B cell (primary cell): ENCODE data around the gene IER5L. TPM values are rescaled to one million over a fixed set of nuclear protein-coding genes. Genes with fewer than 3 reads are reported as not detected.

ENCODE experiments used
- ATAC-seq: fragments of 200-7000 bp; cut with Tn5 transposase; one replicate; pipeline ENCODE4 v1.10.0; 2021; ENCODE audit warnings: low read depth, mild to moderate bottlenecking, moderate number of reproducible peaks, moderate library complexity
- CTCF ChIA-PET: fragments of 350-600 bp; sonication (Branson Sonifier 250); formaldehyde crosslinking; loops from one replicate; lab custom pipeline; 2021; ENCODE audit warnings: antibody characterized with exemption, inconsistent platforms; lab: Charles Lee
- POLR2A ChIA-PET: fragments of 350-600 bp; sonication (Branson Sonifier 250); formaldehyde crosslinking; loops from one replicate; lab custom pipeline; 2021; ENCODE audit warnings: antibody characterized with exemption; lab: Charles Lee
- DNase-seq: peaks from one replicate; pipeline ENCODE4 v3.0.0; 2013
- H2AFZ ChIP-seq: 2 replicates; pipeline ENCODE4 v1.6.1; 2012; ENCODE audit warnings: mild to moderate bottlenecking, low read depth, low read length; ENCODE audit not compliant: insufficient read depth, poor library complexity, severe bottlenecking
- H3K27ac ChIP-seq, 2 donors: 1 replicate in 1 of 2; 2 replicates in 1 of 2; pipeline ENCODE4 v1.5.1; 2012 to 2013; ENCODE audit warnings: low read length in 2 of 2, mild to moderate bottlenecking in 2 of 2, moderate library complexity in 1 of 2
- H3K27me3 ChIP-seq, 4 experiments: fragments of 200-600 bp in 1 of 4; sonication (generic) in 1 of 4; replicated peaks in 1 of 4; 1 replicate in 2 of 4; 2 replicates in 2 of 4; pipeline versions ENCODE4 v1.6.1 to v1.7.0; 2013 to 2016; ENCODE audit warnings: low read length in 3 of 4, mild to moderate bottlenecking in 2 of 4, mixed read lengths in 1 of 4, moderate library complexity in 1 of 4; ENCODE audit not compliant: insufficient read depth in 4 of 4, control insufficient read depth in 3 of 4; ENCODE audit errors: control extremely low read depth in 1 of 4
- H3K36me3 ChIP-seq, 2 experiments: replicated peaks in 1 of 2; 1 replicate in 1 of 2; 2 replicates in 1 of 2; pipeline versions ENCODE4 v1.6.1 to v1.7.1; 2013; ENCODE audit warnings: low read length in 1 of 2; ENCODE audit not compliant: insufficient read depth in 2 of 2, control insufficient read depth in 1 of 2; ENCODE audit errors: control extremely low read depth in 1 of 2, extremely low read depth in 1 of 2
- H3K4me1 ChIP-seq, 2 donors: fragments of 200-600 bp in 1 of 2; sonication (generic) in 1 of 2; 1 replicate in 1 of 2; 2 replicates in 1 of 2; pipeline versions ENCODE4 v1.5.1 to v1.6.1; 2013 to 2017; ENCODE audit warnings: low read length in 2 of 2; ENCODE audit not compliant: control insufficient read depth in 2 of 2, insufficient read depth in 2 of 2
- H3K4me2 ChIP-seq: replicated peaks from 2 replicates; pipeline ENCODE3; 2012; ENCODE audit warnings: mild to moderate bottlenecking, low read depth, low read length; ENCODE audit not compliant: poor library complexity, severe bottlenecking
- H3K4me3 ChIP-seq, 5 experiments: fragments of 200-600 bp in 1 of 5; sonication (generic) in 1 of 5; 1 replicate in 3 of 5; 2 replicates in 2 of 5; pipeline versions ENCODE4 v1.5.1 to v1.7.0; 2011 to 2016; ENCODE audit warnings: low read length in 4 of 5, mild to moderate bottlenecking in 4 of 5, low read depth in 2 of 5, control low read depth in 1 of 5, moderate library complexity in 1 of 5; ENCODE audit not compliant: insufficient read depth in 1 of 5; ENCODE audit errors: control extremely low read depth in 1 of 5, extremely low read depth in 1 of 5
- H3K79me2 ChIP-seq: fragments of 200-600 bp; sonication (generic); one replicate; pipeline ENCODE4 v1.6.0; 2016; ENCODE audit warnings: low read length; ENCODE audit not compliant: control insufficient read depth, insufficient read depth
- H3K9ac ChIP-seq: fragments of 200-600 bp; sonication (generic); 2 replicates; pipeline ENCODE4 v1.6.1; 2017; ENCODE audit warnings: mild to moderate bottlenecking, low read length, moderate library complexity
- H3K9me3 ChIP-seq, 3 donors: one replicate each; pipeline versions ENCODE4 v1.6.1 to v1.7.1; 2013; ENCODE audit warnings: low read length in 2 of 3; ENCODE audit not compliant: control insufficient read depth in 2 of 3, insufficient read depth in 1 of 3; ENCODE audit errors: control extremely low read depth in 1 of 3
- H4K20me1 ChIP-seq: 2 replicates; pipeline ENCODE4 v1.6.0; 2012; ENCODE audit warnings: mild to moderate bottlenecking, low read length; ENCODE audit not compliant: insufficient read depth, control insufficient read depth, poor library complexity, severe bottlenecking
- H3K27ac Mint-ChIP-seq: one replicate; pipeline ENCODE4 v1.8.0; 2021; ENCODE audit warnings: mixed read lengths
- H3K27me3 Mint-ChIP-seq: one replicate; pipeline ENCODE4 v1.8.0; 2021; ENCODE audit warnings: mixed read lengths
- H3K4me1 Mint-ChIP-seq: one replicate; pipeline ENCODE4 v1.8.0; 2021; ENCODE audit warnings: mixed read lengths
- H3K4me3 Mint-ChIP-seq: one replicate; pipeline ENCODE4 v1.8.0; 2021; ENCODE audit warnings: mixed read lengths
- H3K9me3 Mint-ChIP-seq: one replicate; pipeline ENCODE4 v1.8.0; 2022; ENCODE audit warnings: mixed read lengths; ENCODE audit not compliant: insufficient read depth
- EZH2 ChIP-seq: IDR thresholded peaks from 2 replicates; pipeline ENCODE4 v1.6.1; 2012; ENCODE audit warnings: borderline replicate concordance, low read depth, mild to moderate bottlenecking, moderate library complexity, low read length; ENCODE audit not compliant: insufficient read depth, poor library complexity, severe bottlenecking
- WGBS: methylation state at CpG from one replicate; pipeline ENCODE4 v1.1.5; 2013; ENCODE audit warnings: missing lambda C conversion rate; ENCODE audit not compliant: insufficient coverage; 5-methylcytosine and 5-hydroxymethylcytosine counted together
- intact Hi-C: fragments of 100-400 bp; cut with micrococcal nuclease; formaldehyde crosslinking; loops from one replicate; pipeline ENCODE4 v1.10.0; 2022
- polyA plus RNA-seq: library from polyadenylated mRNA; depleted of rRNA; stranded (reverse); fragments of >200 nt; gene quantifications from 2 replicates; pipeline ENCODE4 v1.2.3, GENCODE V29; 2012
- total RNA-seq, 2 donors: library from RNA; stranded (reverse); fragments of 120-200 nt in 1 of 2; gene quantifications; 1 replicate in 1 of 2; 2 replicates in 1 of 2; pipeline versions ENCODE4 v1.2.3 to v1.2.4, GENCODE V29; 2013 to 2022
- TF ChIP-seq, protein P1 (sequence below): fragments of 200-600 bp; IDR thresholded peaks from one replicate; pipeline ENCODE4 v1.8.0; 2022; ENCODE audit warnings: antibody characterized with exemption, mild to moderate bottlenecking

Gene IER5L
- total and polyA plus RNA-seq, 2 donors (not counting 1 experiment from before 2014, with no cell fraction given), result 1.5 to 12.9 TPM

DNA sequence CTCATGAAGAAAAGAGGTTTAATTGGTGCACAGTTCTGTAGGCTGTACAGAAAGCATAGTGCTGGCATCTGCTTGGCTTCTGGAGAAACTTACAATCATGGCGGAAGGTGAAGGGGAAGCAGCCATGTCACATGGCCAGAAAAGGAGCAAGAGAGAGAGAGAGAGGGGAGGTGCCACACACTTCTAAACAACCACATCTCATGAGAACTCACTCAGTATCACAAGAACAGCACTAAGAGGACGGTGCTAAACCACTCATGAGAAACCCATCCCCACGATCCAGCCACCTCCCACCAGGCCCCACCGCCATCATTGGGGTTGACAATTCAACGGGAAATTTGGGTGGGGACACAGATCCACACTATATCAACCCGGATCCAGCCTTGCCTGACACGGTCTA is 28.8 kb upstream of the IER5L start:
- no peak for TF ChIP-seq EZH2
- TF ChIP-seq, protein P1, sequence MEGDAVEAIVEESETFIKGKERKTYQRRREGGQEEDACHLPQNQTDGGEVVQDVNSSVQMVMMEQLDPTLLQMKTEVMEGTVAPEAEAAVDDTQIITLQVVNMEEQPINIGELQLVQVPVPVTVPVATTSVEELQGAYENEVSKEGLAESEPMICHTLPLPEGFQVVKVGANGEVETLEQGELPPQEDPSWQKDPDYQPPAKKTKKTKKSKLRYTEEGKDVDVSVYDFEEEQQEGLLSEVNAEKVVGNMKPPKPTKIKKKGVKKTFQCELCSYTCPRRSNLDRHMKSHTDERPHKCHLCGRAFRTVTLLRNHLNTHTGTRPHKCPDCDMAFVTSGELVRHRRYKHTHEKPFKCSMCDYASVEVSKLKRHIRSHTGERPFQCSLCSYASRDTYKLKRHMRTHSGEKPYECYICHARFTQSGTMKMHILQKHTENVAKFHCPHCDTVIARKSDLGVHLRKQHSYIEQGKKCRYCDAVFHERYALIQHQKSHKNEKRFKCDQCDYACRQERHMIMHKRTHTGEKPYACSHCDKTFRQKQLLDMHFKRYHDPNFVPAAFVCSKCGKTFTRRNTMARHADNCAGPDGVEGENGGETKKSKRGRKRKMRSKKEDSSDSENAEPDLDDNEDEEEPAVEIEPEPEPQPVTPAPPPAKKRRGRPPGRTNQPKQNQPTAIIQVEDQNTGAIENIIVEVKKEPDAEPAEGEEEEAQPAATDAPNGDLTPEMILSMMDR, result no peak
- no peaks in the 10 kb centered on the region for H3K27me3 Mint-ChIP-seq
- Histone ChIP-seq H3K9me3 (peaks cover 0 to 4% (median 0%) of the 10 kb centered on the region in 3 donors), H2AFZ (no peak overlapping the region), H3K79me2 (no peaks in the 10 kb centered on the region), H3K4me1 (peaks cover 2 to 8% of the 10 kb centered on the region in 2 donors), H3K4me2 (no peak overlapping the region), H4K20me1 (no peaks in the 10 kb centered on the region), H3K36me3 (no peaks in the 10 kb centered on the region), H3K4me3 (no peak overlapping the region), H3K27ac (no peak overlapping the region), H3K9ac (no peak overlapping the region), H3K27me3 (peaks cover 0 to 6% (median 0%) of the 10 kb centered on the region in 4 experiments)
- intact Hi-C loops, result no loop called here
- H3K4me1 Mint-ChIP-seq, result peaks cover 5% of the 10 kb centered on the region
- CTCF ChIA-PET, result interaction anchor here (1.5 kb wide), 1 partner anchor 402 kb away, joined by 3 read pairs; no protein-coding TSS in a partner anchor
- H3K27ac Mint-ChIP-seq, result no peak overlapping the region
- H3K9me3 Mint-ChIP-seq, result no peaks in the 10 kb centered on the region
- ATAC-seq (no peak), DNase-seq (no peak)
- H3K4me3 Mint-ChIP-seq, result no peak overlapping the region
- POLR2A ChIA-PET, result no interaction called here
- WGBS, result 70% methylated on average over 5 of the region's 7 CpGs

GRCh38 chr9:129206401-129206800 is 28.3 kb upstream of the IER5L start:
- no peak overlapping the region for H3K27ac Mint-ChIP-seq
- POLR2A ChIA-PET, result no interaction called here

More at GRCh38 chr9:129206401-129206800, 28.3 kb upstream of the IER5L start:
- Histone ChIP-seq H3K79me2 (no peaks in the 10 kb centered on the region), H3K27me3 (peaks cover 0 to 5% (median 0%) of the 10 kb centered on the region in 4 experiments), H3K36me3 (no peaks in the 10 kb centered on the region), H3K27ac (no peak overlapping the region), H4K20me1 (no peaks in the 10 kb centered on the region), H2AFZ (no peak overlapping the region), H3K9me3 (peaks cover 0 to 4% (median 0%) of the 10 kb centered on the region in 3 donors), H3K4me1 (peaks cover 2 to 8% of the 10 kb centered on the region in 2 donors), H3K4me3 (no peak overlapping the region), H3K4me2 (no peak overlapping the region), H3K9ac (no peak overlapping the region)
- CTCF ChIA-PET, result interaction anchor here (1.5 kb wide), 1 partner anchor 403 kb away, joined by 3 read pairs; no protein-coding TSS in a partner anchor
- DNase-seq, result no peak
- H3K4me3 Mint-ChIP-seq, result no peak overlapping the region
- WGBS, result 100% methylated on average over 1 of the region's 2 CpGs
- no peaks in the 10 kb centered on the region for H3K9me3 Mint-ChIP-seq
- H3K4me1 Mint-ChIP-seq, result peaks cover 5% of the 10 kb centered on the region
- TF ChIP-seq EZH2, result no peak
- TF ChIP-seq, protein P1, result no peak
- H3K27me3 Mint-ChIP-seq, result no peaks in the 10 kb centered on the region
- intact Hi-C loops, result no loop called here
- no peak for ATAC-seq
